Measurements from ENCODE around the gene RAD23A.

DNA sequence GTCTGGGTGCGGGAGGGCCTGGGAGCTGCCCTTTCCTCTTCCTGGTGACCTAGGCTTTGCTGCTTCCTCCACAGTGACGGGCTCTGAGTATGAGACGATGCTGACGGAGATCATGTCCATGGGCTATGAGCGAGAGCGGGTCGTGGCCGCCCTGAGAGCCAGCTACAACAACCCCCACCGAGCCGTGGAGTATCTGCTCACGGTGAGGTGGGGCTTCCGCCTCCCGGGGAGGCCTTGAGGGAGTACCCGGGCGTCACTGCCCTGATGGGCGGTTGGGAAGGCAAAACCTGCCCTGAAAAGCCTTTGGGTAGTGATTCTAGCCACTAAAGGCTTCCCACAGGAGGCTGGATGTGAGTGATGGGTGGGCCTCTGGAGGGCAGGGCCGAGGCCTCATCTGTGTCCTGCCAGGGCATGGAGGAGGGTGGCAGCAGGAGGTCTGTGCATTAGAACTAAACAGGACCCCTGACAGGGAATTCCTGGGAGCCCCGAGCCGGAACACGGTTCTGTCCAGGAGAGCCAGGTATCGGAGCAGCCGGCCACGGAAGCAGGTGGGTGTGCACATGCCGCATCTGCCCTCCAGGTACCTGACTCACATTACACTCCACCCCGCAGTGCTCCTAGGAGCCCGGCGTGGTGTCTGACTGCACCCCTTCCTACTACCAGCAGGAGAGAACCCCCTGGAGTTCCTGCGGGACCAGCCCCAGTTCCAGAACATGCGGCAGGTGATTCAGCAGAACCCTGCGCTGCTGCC lies 3.1 kb downstream of the RAD23A start:
- TF ChIP-seq, protein P1, sequence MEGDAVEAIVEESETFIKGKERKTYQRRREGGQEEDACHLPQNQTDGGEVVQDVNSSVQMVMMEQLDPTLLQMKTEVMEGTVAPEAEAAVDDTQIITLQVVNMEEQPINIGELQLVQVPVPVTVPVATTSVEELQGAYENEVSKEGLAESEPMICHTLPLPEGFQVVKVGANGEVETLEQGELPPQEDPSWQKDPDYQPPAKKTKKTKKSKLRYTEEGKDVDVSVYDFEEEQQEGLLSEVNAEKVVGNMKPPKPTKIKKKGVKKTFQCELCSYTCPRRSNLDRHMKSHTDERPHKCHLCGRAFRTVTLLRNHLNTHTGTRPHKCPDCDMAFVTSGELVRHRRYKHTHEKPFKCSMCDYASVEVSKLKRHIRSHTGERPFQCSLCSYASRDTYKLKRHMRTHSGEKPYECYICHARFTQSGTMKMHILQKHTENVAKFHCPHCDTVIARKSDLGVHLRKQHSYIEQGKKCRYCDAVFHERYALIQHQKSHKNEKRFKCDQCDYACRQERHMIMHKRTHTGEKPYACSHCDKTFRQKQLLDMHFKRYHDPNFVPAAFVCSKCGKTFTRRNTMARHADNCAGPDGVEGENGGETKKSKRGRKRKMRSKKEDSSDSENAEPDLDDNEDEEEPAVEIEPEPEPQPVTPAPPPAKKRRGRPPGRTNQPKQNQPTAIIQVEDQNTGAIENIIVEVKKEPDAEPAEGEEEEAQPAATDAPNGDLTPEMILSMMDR (IDR thresholded peaks at IDR 0.05; ENCODE audit: poor library complexity, severe bottlenecking): no peak
- TF ChIP-seq POLR2AphosphoS5 (IDR thresholded peaks at IDR 0.05): no peak
- TF ChIP-seq EP300 (conservative IDR thresholded peaks at IDR 0.05; ENCODE audit: poor library complexity, severe bottlenecking): no peak
- no peak for TF ChIP-seq RAD21 (conservative IDR thresholded peaks at IDR 0.05)
- no peak for TF ChIP-seq EZH2 (IDR thresholded peaks at IDR 0.05; ENCODE audit: borderline replicate concordance, insufficient read depth, low read length, poor library complexity, severe bottlenecking)
- TF ChIP-seq, protein P2, sequence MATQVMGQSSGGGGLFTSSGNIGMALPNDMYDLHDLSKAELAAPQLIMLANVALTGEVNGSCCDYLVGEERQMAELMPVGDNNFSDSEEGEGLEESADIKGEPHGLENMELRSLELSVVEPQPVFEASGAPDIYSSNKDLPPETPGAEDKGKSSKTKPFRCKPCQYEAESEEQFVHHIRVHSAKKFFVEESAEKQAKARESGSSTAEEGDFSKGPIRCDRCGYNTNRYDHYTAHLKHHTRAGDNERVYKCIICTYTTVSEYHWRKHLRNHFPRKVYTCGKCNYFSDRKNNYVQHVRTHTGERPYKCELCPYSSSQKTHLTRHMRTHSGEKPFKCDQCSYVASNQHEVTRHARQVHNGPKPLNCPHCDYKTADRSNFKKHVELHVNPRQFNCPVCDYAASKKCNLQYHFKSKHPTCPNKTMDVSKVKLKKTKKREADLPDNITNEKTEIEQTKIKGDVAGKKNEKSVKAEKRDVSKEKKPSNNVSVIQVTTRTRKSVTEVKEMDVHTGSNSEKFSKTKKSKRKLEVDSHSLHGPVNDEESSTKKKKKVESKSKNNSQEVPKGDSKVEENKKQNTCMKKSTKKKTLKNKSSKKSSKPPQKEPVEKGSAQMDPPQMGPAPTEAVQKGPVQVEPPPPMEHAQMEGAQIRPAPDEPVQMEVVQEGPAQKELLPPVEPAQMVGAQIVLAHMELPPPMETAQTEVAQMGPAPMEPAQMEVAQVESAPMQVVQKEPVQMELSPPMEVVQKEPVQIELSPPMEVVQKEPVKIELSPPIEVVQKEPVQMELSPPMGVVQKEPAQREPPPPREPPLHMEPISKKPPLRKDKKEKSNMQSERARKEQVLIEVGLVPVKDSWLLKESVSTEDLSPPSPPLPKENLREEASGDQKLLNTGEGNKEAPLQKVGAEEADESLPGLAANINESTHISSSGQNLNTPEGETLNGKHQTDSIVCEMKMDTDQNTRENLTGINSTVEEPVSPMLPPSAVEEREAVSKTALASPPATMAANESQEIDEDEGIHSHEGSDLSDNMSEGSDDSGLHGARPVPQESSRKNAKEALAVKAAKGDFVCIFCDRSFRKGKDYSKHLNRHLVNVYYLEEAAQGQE (IDR thresholded peaks at IDR 0.05; ENCODE audit: borderline replicate concordance): no peak
- TF ChIP-seq SMC3 (conservative IDR thresholded peaks at IDR 0.05; ENCODE audit: poor library complexity): no peak
